ENCODE data around the gene ARHGAP45.
"Not testable (repeated sequence)": the region's sequence is repeated elsewhere in the genome, so short reads cannot be mapped to it uniquely, and the experiment has no call there.

The ARHGAP45 gene

DNA sequence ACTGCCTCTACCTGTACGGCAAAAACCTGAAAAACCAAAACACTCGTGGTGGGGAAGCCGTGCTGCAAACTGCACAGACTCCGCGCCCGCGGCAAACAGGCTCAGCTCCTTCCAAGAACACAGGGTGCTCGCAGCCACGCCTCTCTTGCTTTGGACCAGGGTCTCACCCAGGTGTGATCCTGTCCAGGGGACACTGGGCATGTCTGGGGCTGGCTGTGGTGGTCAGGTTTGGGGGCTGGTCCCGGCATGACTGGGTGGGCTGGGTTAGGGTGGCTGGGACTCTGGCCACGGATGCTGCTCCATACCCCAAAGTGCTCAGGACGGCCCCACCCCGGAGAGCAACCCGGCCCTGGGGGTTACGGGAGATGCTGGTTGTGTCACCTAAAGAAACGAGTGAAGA, 50.7 kb downstream of the ARHGAP45 start:
- no peak for DNase-seq

DNA sequence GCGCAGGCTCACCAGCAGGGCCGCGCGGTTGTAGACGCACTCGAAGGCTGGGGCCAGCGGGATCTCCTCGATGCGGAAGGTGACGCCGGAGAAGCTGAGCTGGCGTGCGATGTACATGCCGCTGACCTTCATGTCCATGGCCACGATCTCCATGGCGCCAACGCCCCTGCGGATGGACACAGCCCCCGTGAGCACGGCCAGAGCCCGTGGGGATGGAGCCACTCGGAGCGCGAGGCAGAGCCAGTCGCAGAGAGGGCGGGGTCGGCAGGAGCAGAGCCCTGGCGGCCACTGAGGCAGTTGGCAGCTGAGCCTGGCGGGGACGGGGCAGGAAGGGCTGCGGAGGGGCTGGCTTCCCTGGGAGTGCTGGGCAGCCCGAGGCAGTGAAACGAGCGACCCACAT, 52.0 kb downstream of the ARHGAP45 start:
- DNase-seq = no peak

DNA sequence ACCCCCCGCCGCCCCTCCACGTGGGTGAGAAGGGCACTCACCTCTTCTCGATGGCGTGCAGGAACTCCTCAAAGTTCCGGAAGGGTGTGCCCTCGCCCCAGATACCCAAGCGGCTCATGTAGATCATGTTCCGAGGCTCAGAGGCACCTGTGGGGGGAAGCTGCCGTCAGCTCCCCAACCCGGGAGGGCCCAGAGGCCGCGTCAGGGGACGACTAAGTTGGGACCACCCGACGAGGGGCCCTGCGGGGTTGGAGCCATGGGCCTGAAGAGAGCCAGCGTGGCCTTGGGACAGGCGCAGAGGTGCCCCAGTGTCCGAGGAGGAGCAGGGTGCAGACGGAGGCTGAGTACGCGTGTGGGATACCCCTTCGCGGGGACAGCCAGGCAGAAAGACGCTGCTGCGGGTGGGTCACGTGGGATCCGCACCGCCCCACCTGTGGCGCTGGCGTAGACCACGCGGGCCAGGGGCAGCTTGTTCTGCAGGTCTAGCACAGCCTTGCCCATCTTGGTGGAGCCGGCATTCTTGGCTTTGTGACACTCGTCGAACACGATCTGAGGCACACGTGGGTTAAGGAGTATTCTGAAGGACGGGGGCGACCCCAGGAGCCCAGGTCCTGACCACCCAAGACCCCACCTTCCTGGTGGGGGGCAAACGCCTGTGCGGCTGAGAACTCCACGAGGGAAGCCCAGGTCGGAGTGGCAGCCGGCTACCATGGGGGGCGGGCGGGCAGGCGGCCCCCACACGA, 52.7 kb downstream of the ARHGAP45 start:
- no peak for DNase-seq

DNA sequence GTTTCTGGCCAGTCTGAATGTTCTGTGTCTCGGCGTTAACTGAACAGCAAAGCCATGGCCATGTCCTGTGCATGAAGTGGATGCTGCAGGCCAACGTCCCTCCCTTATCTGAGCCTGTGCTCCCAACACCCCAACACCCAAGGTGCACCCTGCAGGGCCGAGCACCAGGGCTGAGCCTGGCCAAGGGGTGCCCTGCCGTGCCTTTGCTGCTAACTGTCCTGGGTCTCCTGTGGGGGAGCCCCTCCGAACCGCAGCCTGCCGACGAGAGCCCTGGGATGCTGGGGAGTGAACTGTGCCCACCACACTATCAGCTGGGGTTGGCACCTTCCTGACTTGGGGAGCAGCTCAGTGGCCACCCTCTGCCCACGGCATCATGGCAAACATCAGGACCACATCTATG, 54.4 kb downstream of the ARHGAP45 start:
- DNase-seq = no peak

DNA sequence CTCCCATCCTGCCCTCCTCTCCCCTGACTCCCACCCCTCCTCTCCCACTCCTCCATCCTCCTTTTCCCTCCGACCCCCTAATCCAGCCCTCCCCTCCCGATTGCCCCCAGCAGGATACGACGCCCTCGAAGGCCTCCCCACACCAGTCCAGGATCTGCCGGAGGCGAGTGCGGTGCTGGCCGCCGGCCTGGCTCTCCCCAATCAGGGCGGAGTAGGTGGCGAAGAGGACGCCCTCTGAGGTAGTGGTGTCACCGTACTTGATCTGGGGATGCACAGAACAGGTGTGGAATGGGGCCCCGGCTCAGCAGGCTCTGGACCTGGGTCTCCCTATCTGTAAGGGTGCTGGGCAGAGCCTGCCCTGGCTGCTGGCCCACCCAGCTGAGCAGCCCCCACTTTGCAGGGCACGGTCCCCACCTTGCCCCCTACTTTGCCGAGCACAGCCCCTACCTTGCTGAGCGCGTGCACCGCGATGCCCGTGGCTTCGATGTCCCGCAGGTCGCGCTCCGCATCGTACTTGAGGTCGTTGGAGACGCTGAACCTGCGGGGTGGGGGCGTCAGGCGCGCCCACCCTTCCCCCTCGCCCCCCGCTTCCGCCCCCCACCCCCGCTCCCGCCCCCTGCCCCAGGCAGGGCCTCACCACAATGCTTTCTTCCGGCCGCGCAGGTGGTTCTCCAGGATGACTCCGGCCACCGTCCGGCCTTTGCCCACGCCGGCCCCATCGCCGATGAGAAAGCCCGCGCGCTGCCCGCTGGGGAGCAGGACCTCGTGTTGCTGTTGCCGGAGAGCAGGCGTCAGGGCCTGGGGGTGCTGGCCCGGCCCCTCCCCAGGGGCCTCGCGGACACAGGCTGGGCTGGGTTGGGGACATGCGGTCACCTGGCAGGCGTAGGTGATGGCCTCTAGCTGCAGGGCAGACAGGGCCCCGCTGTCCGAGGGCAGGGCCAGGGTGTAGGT, 55.3 kb downstream of the ARHGAP45 start:
- no peak for DNase-seq

DNA sequence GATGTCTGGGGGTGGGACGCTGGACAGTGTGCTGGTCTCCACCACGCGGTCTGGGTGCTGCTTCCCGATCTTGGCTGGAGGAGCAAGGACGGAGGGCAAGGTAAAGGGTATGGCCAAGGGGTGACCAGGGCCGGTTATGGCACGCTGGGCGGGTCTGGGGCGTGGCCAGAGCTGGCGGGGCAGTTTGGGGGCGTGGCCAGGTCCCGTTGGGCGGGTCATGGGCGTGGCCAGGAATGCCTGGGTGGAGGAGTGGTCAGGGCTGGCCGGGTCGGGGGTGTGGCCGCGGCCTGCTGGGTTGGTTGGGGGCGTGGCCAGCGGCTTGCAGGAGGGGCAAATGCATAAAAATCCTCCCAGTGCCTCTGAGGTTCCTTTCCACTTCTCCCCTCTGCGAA, 56.0 kb downstream of the ARHGAP45 start:
- no peak for DNase-seq

DNA sequence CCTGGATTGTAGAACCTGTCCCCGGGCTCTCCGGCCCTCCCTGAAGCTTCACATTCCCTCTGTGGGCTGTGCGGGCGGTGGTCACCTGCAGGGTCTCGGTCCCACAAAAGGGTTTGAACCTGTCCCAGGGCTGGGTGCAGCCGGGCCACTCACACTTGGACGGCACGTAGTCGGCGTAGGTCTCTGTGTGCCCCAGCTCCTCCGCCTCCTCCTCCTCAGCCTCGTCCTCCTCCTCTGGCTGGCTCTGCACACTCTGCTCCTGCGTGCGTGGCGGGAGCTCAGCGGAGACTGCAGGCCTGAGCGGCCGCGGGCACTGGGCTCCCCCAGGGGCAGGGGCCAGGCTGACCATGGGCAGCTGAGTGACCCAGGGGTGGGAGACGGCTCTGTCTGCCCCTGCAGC, 56.4 kb downstream of the ARHGAP45 start:
- no peak for DNase-seq

DNA sequence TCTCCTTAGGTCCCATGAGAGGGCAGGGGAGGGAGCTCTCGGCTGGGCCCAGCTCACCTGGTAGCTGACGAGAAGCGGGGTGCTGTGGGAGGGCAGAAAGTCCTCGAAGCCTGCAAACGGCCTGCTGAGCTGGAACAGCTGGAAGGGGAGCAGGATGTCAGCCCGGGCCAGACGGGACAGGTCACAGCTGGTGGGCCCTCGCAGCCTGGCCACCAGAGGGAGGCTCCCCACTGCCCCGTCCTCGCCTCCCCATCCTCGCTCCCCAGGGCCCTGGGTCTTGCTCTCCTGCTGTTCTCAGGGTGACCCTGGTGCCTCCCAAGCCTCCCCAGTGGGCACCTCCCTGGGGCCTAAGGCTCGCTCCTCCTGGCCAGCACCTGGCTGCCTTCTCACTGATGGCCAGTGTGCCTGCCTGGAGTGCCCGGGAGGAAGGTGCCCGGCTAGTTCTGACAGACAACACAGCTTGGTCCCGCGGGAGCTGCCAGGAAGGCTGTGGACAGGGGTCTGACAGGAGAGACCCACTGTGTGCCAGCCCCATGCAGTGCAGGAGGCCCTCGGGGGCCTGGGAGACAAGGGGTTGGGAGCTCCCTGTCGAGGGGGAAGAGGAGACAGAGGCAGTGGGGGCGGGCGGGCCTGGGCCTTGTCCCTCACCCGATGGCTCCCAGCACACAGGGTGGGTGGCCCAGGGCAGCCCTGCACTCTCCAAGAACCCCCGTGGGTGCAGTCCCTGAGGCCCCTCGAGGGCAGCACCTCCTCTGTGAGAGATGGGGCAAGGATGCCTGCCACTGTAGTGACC, 57.1 kb downstream of the ARHGAP45 start:
- no peak for DNase-seq

DNA sequence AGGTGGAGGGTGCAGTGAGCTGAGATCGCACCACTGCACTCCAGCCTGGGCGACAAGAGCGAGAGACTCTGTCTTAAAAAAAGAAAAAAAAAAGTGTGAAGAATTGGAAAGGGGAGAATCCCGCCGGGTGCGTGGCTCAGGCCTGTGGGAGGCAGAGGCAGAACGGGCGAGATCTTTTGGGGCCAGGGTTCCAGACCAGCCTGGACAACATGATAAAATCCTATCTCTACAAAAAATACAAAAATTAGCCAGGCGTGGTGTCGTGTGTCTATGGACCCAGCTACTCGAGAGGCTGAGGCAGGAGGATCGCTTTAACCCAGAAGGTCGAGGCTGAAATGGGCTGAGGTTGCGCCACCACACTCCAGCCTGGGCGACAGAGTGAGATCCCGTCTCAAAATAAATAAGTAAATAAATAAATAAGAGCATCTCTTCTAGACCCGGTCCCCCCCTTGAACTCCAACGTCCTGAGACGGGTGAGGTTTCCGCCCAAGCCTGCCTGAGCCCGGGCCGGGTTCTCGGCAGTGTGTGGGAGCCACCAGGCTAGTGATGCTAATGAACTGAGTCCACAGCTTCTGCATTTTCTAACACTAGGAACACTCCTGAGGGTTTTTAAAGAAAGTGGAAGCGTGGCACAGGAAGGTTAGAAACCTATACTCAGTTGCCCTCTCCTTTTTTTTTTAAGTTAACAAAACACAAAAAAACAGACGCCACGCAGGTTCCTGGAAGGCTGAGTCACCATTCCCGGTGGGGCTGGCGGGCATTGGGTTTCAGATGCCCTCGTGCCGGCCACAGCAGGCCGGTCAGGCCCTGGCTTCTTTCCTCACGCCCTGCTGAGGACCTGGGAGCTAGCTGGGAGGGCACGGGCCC, 58.9 kb downstream of the ARHGAP45 start:
- DNase-seq = no peak

DNA sequence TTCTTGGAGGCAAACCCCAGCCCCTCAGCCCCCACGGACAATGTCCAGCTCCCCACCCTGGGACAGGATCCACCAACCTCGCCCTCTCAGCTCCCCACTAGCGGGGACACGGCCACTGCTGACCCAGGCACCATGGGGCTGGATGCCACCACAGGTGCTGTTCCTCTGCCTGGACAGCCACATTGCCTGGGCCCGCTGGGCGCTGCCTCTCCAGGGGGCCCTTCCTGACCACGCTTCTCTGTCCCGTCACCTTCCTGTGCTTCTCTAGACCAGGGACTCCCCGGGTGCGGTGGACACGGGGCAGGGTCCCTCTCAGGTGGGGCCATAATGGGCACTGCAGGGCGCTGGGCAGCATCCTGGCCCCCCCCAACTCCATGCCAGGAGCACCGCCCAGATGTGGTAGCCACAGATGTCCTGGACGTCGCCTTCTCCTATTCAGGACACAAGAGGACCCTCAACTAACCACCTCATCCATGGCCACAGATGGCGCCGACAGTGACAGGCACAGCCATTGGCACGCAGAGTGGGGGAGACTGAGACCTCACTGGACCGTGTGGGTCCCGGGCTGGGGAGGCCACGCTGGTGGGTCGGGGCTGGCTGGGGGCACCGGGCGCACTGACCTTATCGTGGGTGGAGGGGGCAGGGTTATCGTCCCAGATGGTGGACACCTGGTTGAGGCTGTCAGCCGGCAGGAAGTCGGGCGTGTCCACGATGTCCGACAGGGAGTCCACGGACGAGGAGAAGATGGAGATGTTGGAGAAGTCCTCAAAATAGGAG, 60.2 kb downstream of the ARHGAP45 start:
- no peak for DNase-seq

DNA sequence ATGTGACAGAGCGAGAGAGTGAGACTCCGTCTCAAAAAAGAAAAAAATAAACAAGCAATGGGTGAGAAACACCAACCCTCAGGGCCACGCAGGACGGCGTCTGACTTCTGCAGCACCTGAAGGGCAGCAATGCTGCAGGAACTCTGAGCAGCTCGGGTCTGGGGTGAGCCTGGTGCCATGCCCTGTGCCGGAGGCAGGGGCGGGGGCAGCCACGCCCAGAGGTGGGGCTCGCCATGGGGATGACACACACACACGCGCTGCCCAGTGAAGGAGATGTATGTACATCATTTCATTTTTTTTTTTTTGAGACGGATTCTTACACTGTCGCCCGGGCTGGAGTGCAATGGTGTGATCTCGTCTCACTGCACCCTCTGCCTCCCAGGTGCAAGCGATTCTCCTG, 61.1 kb downstream of the ARHGAP45 start:
- no peak for DNase-seq

DNA sequence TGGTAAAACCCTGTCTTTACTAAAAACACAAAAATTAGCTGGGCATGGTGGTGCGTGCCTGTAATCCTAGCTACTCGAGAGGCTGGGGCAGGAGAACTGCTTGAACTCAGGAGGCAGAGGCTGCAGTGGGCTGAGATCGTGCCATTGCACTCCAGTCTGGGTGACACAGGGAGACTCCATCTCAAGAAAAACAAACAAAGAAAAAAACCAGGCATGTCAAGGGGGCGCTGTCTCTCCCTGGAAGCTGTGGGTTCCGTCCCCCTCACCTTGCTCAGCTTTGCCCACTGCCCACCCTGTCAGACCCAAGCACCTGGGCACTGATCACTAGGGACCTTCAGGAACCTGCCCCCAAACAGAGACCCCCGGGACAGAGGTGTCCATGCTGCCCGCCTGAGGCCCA, 62.1 kb downstream of the ARHGAP45 start:
- not testable (repeated sequence) for DNase-seq

DNA sequence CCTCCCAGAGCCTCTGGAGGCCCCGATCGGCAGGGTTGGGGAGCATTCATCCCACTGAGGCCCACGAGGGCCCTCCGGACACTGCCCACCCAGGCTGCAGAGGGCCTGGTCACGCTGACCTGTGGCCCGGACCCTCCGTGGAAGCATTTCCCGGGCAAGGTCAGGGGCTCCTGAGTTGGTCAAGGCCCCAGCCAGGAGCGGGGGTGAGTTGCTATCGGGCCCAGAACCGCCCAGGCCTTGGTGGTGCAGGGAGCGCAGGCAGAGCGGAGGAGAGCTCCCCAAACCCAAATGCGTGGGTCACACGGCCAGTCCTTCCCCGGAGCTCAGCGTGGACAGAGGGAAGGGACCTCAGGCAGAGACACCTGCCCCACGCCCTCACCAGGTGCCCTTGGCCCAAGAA, 62.6 kb downstream of the ARHGAP45 start:
- DNase-seq = no peak

DNA sequence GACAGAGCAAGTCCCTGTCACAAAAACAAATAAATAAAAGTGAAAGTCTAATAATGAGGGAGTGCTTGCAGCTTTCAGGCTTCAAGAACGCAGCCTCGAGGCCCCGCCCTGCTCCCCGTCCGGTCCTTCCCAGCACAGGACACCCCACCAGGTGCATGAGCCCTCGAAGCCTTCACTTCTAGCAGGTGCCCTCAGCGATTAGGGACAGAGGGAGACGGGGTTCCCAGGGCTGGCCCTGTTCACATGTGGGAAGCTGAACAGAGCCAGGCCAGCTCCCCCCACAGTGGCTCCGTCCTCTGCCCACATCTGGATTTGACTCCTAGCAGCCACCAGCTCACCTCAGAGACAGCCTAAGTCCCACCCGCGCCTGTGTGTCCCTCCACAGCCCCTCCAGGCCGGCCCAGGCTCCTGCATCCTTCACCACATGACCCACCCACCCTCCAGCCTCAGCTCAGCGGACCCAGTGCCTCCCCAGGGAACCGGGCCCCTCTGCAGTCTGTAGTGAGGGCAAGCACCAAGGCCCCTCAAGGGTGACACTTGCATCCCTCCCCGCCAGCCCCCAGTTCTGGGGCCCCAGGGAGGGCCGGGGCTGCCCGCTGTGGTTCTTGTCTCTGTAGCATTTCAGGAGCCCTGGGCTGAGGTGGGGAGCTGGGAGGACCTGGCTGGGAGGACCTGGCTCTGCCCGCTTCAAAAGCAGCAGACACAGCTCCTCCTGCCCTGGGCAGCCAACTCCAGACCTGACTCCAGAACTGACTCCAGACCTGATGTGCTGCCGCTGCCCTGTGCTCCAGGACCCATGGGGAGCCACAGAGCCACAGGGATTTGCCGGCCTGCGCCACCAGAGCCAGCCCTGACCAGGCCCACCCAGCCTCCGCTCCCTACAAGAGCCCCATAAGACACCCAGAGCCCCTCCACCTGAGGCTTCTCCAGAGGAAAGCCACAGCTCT, 64.1 kb downstream of the ARHGAP45 start:
- peak; percentile 18 for DNase-seq

DNA sequence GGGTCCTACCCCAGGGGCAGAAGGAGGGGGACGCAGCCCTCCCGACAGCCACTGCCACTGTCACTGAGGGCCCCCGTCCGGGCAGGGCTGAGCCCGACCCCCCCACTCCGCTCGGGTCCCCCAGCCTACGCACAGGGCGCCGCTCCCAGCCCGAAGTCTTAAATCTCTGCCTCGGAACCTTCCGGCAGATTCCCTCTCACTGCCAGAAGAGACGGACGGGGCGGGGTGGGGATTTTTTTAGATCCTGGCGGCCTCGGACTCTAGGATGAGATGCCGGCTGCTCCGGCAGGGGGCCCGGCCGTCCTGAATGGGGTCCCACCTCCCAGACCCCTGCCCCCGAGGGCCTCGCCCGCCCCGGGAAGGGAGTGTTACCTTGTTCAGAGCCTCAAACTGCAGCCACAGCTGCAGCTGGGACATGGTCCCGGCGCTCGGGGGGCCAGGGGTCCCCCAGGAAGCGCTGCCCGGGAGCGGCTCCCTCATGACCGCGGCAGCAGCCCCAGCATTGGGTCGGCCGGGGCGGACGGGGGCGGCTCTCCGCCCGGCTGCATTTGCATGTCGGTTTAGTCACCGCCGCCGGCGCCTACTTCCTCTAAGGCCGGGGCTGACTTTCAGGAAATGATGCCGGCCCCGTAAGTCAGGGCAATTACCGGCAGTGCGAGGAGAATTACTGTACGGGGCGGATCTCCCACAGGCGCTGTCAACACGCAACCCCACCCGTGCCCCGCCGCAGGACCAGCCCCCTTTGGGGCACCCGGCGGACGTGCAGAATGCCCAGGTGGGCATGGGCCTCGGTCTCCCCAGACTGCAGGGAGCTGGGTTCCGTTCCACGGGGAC, 65.0 kb downstream of the ARHGAP45 start:
- peak; percentile 61 for DNase-seq

DNA sequence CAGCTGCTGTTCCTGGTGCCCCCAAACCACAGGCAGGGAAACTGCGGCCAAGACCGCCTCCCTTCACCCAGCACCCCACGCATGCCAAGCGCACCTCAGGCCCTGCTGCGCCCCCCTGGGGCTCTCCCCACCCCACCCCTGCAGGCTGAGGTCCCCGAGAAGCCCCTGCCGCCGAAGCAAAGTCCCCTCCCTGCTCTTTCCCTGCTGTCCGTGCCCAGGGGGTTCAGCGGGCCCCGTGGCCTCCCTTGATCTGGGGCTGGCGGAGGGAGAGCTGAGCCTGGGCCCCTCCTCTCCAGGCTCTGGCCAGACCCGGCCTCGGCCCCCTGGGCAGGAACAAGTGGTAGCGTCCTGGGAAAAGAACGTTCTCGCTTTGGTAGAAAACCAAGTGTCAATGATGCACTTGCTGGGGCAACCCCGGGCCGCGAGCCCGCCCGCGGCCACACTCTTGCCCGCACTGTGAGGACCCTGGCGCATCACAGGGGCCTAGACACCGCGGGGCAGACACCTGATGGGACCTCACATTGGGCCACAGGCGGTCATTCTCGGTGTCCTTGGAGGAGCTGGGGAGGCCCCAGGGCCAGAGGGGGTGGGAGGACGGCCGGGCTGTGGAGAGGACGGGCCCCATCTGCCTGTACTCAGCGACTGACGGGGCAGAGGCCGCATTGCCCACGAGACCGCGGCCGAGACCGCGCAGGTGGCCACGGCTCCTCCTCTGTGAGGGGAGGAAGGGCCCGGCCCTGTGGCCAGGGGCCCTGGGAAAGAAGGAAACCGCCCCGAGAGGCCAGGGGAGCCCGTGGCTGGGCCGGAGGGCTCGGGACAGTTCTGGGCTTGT, 65.8 kb downstream of the ARHGAP45 start:
- peak; percentile 18 for DNase-seq

DNA sequence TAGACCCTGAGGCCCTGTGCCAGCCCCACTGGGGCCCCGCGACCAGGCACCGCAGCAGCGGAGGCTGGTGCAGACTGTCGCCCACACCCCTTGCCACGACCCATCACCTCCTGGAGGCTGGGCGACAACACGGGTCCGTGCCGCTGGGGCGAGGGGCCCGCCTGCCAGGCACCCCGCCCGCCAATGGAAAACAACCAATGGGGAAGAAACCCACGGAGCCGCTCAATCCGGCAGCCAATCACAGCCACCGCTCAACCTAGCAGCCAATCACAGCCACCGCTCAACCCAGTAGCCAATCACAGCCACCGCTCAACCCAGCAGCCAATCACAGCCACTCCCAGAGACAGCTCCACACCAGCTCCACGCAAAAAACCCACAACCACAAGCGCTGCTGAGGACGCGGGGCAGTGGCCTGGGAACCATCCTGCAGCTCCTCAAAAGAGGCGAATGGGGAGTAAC, 66.5 kb downstream of the ARHGAP45 start:
- DNase-seq = no peak

DNA sequence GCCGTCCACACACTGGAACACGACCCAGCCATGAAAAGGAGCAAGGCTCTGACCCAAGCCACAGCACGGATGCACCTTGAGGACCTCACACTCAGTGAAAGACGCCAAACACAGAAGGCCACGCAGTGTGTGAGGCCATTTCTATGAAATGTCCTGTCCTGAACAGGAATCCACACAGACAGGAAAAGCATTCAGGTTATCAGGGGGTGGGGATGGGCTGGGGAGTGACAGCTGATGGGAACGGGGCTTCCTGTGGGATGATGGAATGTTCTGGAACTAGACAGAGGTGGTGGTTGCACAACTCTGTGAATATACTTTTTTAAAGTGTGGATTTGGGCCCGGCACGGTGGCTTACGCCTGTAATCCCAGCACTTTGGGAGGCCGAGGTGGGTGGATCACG, 67.5 kb downstream of the ARHGAP45 start:
- no peak for DNase-seq

All from retina (tissue), 1 donor.